NCI-H510A (cell line): Measurements from ENCODE around the gene MED14.

Experiments used
- DNase-seq: peaks from one replicate; lab custom pipeline; 2025; lab: John Stamatoyannopoulos, UW

MED14 gene

GRCh38 chrX:40663078-40663740 is 72.1 kb downstream of the MED14 start:
- no peak for DNase-seq

GRCh38 chrX:40661489-40661888 is 73.9 kb downstream of the MED14 start:
- DNase-seq, result no peak

DNA sequence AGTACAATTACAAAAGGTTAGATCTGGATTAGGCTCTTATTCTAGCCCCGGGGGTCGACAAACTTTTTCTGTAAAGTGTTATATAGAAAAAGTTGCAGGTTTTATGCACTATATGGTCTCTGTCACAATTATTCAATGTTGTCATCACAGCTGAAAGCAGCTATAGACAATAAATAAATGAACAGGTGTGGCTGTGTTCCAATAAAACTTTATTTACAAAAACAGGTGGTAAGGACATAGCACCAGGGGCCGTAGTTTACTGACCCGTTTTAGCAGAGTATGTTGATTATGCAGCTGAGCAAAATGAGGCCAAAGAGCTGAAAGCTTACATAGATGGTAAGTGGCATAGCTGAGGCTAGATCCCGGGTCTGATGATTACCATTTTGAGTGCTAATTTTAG is 75.0 kb downstream of the MED14 start:
- no peak for DNase-seq

DNA sequence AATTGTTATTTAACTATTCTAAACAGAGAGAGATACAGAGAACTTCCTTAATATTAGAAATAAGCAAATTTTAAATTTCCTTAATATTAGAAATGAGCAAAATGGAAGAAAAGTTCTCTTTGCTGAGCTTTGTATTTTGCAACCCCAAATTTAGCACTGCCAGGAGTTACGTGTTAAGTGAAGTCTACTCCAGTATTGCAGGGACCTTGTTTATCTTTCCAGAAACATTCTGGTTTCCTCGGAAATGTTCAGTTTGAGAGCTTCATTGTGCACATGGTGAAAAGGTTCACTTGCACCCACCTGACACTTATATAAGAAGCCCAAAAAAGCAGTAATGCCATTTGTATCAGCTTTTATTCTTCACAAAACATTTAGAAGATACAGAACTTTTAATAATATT is 81.8 kb downstream of the MED14 start:
- no peak for DNase-seq

DNA sequence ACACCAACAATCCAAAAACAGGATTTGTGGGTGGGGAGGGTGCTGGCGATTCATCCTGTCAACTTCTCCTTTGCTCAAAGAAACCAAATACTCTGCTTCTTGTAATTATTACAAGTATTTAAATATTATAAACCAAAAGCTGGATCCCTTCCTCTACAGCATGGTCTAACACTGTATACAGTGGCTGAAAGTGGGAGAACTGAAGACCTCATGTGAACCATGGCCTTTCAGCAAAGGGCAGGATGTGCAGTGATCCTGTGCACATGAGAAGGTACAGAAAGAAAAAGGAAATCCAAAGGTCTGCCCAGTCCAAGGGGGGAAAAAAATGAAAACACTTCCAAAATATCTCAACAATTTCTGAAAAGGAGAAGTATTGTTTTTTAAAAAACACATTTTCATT is 82.7 kb downstream of the MED14 start:
- DNase-seq, result no peak

DNA sequence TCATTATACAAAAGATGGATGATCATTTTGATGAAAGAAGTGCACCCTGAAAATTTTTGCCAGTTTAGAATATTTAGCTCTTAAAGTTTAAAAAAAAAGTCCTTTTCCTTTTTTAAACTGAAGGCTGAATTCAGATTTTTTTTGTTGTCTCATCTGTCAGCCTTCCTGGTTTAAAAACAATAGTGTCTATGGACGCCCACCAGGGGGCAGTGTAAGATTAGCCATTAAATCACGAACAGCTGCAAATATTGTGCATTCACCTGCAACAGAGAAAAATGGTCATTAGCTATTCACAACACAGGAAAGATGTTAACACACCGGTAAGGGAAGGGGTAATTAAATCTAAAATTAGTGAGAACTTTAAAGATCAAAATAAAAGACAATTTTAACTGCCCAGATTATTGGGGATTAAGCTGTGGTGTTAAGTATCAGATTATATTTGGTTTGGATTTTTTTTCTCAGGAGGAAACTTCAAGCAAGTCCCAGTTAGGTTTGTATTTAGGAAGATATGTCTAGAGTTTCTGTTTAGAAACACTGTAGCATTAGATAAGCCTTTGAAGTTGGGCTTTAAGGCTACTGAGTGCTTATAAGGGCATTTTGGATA is 83.6 kb downstream of the MED14 start:
- peak; percentile 7 for DNase-seq

DNA sequence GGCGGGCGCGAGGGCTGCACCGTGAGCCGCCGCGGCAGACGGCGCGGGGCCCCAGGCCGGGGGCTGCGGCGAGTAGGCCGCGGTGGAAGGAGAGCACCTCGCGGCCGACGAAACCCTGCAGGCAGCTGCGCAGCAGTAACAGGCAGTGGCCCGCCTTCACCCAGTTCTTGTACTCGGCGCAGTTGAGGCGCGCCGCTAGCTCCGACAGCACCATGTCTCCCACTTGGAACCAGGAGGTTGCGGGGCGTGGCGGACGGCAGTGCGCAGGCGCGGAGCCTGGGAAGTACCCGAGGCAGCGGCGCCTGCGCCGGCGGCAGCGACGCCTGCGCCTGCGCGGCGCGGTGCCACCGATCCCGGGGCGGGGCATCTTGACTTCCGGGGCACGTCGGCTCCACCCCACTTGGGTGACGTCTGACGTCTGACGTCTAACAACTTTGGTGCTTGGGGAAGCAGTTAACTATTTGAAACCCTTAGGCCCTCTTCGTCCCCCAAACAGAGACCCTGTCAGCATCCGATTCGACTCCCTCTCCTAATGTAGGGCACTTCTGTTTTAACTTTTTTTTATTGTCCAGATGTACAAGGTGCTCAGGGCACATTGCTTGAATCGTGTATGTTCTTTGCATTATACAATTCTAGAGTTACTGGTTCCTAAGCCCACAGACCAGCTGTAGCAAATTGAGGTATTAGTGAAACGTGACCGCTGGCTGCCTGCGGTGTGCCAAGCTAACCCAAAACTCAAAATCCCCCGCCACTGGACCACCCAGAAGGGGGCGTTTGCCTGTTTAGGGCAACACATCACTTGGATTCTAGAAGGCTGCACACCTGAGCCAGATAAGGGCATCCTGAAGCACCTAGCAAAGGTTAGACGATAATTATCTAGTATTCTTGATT is 87.8 kb downstream of the MED14 start, which contains the start of gene CXorf38:
TSS of gene CXorf38 (minus strand) at position 255 of the 891 bp plus-strand sequence. CDS start at position 214, 41 bp downstream.
- DNase-seq, result peak; percentile 64

- DNase-seq, result no peak
Measured at GRCh38 chrX:40646489-40647306, 88.6 kb downstream of the MED14 start.

DNA sequence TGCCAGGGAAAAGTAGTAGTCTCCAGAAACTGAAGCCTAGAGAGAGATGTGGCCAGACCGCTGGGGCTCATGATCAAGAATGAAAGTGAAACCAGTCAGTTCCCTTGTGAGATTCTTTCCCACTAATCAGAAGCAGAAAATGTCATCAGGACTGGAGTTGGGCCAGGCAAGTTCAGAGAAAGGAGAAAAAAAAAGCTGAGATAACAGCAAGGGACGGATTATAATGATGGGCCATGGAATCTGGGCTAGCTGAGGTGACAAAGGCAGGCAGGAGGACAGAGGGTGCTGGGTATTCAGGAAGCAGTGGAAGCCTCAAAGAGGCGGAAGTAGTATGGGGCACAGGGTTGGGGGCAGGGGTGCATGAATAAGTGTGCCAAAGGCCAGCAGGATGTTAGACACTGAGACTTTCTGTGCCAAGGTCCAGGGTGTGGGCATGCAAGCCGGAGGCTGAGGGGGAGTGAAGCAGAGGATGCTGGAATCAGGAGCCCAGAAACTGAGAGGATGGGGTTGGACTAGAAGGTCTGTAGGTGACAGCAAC is 90.5 kb downstream of the MED14 start:
- no peak for DNase-seq

DNA sequence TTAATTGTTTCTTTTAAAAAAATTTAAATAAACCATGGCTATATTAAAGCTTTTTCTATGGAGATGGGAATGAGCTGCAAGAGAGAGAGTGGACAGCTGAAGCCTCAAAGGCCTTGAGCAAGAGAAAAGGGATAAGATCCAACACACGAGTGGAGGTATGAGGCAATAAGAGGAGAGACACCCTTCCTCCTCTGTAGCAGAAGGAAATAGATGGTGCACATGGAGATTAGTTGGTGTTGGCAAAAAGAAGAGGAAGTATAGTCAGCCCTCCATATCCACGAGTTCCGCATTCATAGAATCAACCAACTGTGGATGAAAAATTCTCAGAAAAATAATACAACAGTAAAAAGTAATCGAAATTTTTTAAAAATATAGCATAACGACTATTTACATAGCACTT is 91.2 kb downstream of the MED14 start:
- DNase-seq, result no peak

GRCh38 chrX:40637687-40638086 is 97.7 kb downstream of the MED14 start:
- no peak for DNase-seq

GRCh38 chrX:40632199-40632598 is 103.1 kb downstream of the MED14 start:
- no peak for DNase-seq

GRCh38 chrX:40628506-40628905 is 106.8 kb downstream of the MED14 start:
- no peak for DNase-seq

DNA sequence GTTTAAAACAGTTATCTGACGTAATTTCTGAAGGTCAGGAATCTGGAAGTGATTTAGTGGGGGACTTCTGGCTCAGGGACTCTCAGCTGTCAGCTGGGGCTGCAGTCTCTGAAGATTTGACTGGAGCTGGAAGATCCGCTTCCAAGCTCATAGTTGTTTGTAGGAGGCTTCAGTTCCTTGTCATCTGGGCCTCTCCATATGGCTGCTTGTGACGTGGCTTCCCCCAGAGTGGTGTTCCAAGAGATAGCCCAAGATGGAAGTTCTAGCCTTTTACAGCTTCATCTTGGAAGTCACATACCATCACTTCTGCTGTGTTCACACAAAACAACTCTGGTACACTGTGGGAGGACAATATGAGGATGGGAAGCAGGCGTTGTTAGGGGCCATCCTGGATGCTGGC is 110.0 kb downstream of the MED14 start:
- no peak for DNase-seq

DNA sequence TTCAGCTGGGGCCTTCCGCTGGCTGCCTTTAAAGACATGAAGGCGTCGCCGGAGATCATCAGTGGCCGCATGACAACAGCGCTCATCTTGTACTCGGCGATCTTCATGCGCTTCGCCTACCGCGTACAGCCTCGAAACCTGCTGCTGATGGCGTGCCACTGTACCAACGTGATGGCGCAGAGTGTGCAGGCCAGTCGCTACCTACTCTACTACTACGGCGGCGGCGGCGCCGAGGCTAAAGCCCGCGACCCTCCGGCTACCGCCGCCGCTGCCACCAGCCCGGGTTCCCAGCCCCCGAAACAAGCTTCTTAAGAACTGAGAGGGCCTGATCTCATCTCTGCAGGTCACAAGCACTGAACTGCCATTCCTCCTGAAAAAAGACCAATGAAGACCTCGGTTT is 111.7 kb downstream of the MED14 start:
- DNase-seq, result no peak

GRCh38 chrX:40623139-40623536 is 112.2 kb downstream of the MED14 start, which contains the start of gene MPC1L:
MPC1L (plus strand) TSS chrX:40623428; CDS start chrX:40623566, 138 bp downstream.
- no peak for DNase-seq

- no peak for DNase-seq
Measured at GRCh38 chrX:40622479-40623138, 112.7 kb downstream of the MED14 start.

DNA sequence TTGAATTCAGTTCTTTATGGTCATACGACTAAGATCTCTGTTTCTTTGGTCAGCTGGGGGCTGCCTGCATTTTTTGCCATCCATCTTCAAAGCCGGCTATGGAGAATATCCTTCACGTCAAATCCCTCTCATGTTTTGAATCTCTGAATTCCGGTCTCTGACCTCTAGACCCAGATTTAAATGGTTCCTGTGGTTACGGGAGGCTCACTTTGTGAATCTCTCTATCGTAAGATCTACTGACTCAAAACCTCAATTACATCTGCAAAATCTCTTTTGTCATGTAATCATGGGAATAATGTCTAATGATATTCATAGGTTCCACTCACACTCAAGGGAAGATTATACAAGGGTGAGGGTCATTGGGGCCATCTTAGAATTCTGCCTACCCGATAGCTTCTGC is 117.8 kb downstream of the MED14 start:
- no peak for DNase-seq

GRCh38 chrX:40615976-40616375 is 119.4 kb downstream of the MED14 start:
- DNase-seq, result no peak

GRCh38 chrX:40612511-40612910 is 122.8 kb downstream of the MED14 start:
- no peak for DNase-seq

GRCh38 chrX:40607381-40607780 is 128.0 kb downstream of the MED14 start:
- no peak for DNase-seq
